ENCODE data around the gene RUNX3. TPM values are rescaled to one million over a fixed set of nuclear protein-coding genes. Genes with fewer than 3 reads are reported as not detected.

Gene RUNX3
- total RNA-seq, 1 experiment from 2014 or later, result 0.33 TPM

DNA sequence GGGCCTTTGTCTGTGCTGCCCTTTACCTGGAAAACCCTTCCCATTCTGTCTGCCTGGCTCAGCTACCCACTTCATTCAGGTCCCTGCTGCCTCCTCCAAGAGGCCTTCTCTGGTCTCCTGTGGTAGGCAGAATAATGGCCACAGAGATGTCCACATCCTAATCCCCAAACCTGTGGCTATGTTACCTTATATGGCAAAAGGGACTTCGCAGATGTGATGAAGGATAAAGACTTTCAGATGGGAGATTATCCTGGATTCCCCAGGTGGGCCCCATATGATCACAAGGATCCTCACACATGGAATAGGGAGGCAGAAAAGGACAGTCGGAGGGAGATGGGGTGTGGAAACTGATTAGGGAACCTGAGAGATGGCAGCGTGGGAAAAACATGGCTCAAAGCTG is 14.2 kb upstream of the RUNX3 start:
- Histone ChIP-seq H2BK15ac (ENCODE audit: low read depth, low read length) (no peak overlapping the region), H2BK5ac (ENCODE audit: insufficient read length, low read length) (no peak overlapping the region), H2BK12ac (ENCODE audit: insufficient read length, low read depth, low read length) (no peak overlapping the region), H4K8ac (replicated peaks; ENCODE audit: insufficient read length, low read depth, low read length) (no peak overlapping the region), H3K79me1 (ENCODE audit: insufficient read depth, low read depth, low read length, poor library complexity, severe bottlenecking) (no peaks in the 10 kb centered on the region), H4K91ac (ENCODE audit: insufficient read length, low read depth, low read length) (no peak overlapping the region), H2AK5ac (ENCODE audit: insufficient read length, low read length) (no peak overlapping the region), H3K18ac (ENCODE audit: insufficient read length, low read depth, low read length) (no peak overlapping the region), H3K23ac (ENCODE audit: insufficient read length, low read depth, low read length) (no peak overlapping the region), H3K9me3 (ENCODE audit: control insufficient read depth, low read depth, low read length) (no peaks in the 10 kb centered on the region), H2BK120ac (ENCODE audit: low read depth, low read length, poor library complexity, severe bottlenecking) (no peak overlapping the region), H2BK20ac (ENCODE audit: low read depth, low read length, poor library complexity, severe bottlenecking) (no peak overlapping the region), H3K27ac (ENCODE audit: insufficient read length, low read depth, low read length) (no peak overlapping the region), H4K20me1 (ENCODE audit: control insufficient read depth, insufficient read depth, insufficient read length) (no peaks in the 10 kb centered on the region), H4K5ac (ENCODE audit: insufficient read length, low read depth, low read length) (no peak overlapping the region), H3K27me3 (ENCODE audit: insufficient read depth, low read length) (no peaks in the 10 kb centered on the region), H3K9ac (ENCODE audit: extremely low read depth, insufficient read length, low read length) (no peak overlapping the region), H3K56ac (ENCODE audit: insufficient read length, low read depth, low read length) (no peak overlapping the region), H3T11ph (ENCODE audit: low read length) (no peak overlapping the region), H3K4me2 (ENCODE audit: insufficient read depth, insufficient read length, low read length) (no peak overlapping the region), H3K23me2 (ENCODE audit: insufficient read length, low read depth, low read length, poor library complexity, severe bottlenecking) (no peaks in the 10 kb centered on the region), H3K79me2 (ENCODE audit: insufficient read depth, low read length) (no peaks in the 10 kb centered on the region), H3K4ac (ENCODE audit: low read depth, low read length) (no peak overlapping the region), H3K14ac (ENCODE audit: insufficient read depth, low read length) (no peak overlapping the region), H2AFZ (ENCODE audit: low read length) (no peak overlapping the region), H3K4me1 (ENCODE audit: insufficient read depth, low read length) (no peaks in the 10 kb centered on the region)
- Mint-ChIP-seq H3K36me3 (ENCODE audit: insufficient read depth in 1 of 3, low read depth in 3 of 3) (no peaks in the 10 kb centered on the region), H3K4me1 (peaks cover 5 to 21% of the 10 kb centered on the region in 2 experiments), H3K4me3 (no peak overlapping the region), H3K27me3 (ENCODE audit: low read depth) (peaks cover 4% of the 10 kb centered on the region), H3K9me3 (no peaks in the 10 kb centered on the region; a peak in 1 of 5 replicates), H3K27ac (no peak overlapping the region)
- WGBS (ENCODE audit: extremely low coverage, insufficient read length, low lambda C conversion rate), result no CpG with 5 or more reads among the region's 3 CpGs
- TF ChIP-seq, protein P1, sequence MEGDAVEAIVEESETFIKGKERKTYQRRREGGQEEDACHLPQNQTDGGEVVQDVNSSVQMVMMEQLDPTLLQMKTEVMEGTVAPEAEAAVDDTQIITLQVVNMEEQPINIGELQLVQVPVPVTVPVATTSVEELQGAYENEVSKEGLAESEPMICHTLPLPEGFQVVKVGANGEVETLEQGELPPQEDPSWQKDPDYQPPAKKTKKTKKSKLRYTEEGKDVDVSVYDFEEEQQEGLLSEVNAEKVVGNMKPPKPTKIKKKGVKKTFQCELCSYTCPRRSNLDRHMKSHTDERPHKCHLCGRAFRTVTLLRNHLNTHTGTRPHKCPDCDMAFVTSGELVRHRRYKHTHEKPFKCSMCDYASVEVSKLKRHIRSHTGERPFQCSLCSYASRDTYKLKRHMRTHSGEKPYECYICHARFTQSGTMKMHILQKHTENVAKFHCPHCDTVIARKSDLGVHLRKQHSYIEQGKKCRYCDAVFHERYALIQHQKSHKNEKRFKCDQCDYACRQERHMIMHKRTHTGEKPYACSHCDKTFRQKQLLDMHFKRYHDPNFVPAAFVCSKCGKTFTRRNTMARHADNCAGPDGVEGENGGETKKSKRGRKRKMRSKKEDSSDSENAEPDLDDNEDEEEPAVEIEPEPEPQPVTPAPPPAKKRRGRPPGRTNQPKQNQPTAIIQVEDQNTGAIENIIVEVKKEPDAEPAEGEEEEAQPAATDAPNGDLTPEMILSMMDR (conservative IDR thresholded peaks at IDR 0.05), result no peak
- DNase-seq, result no peak

Measured in H9 (cell line).